Measurements from ENCODE around the gene FUT2. TPM values are rescaled to one million over a fixed set of nuclear protein-coding genes. Genes with fewer than 3 reads are reported as not detected.

The FUT2 gene
- total and polyA plus RNA-seq, 2 of the 13 experiments (the other 11 are each of a cell fraction or from before 2014, with no cell fraction given), result 0.07 TPM; not detected in 1

- TF ChIP-seq SOX13 (IDR thresholded peaks at IDR 0.05) (peak; percentile 67), SOX13 (CRISPR knock-in tag; conservative IDR thresholded peaks at IDR 0.05 in 1 of 2, IDR thresholded peaks at IDR 0.05 in 1 of 2) (peak in 1 of 2 experiments; percentile 67; a peak in 2 of 4 replicates), ZNF740 (CRISPR knock-in tag; IDR thresholded peaks at IDR 0.05) (no peak), KMT2B (CRISPR knock-in tag; IDR thresholded peaks at IDR 0.05) (no peak), FOSL1 (CRISPR knock-in tag; IDR thresholded peaks at IDR 0.05; ENCODE audit: borderline replicate concordance) (peak; percentile 66), RARA (CRISPR knock-in tag; IDR thresholded peaks at IDR 0.05) (peak; percentile 71), ZNF879 (CRISPR knock-in tag; IDR thresholded peaks at IDR 0.05) (no peak), HIVEP1 (CRISPR knock-in tag; IDR thresholded peaks at IDR 0.05) (no peak), ETV6 (CRISPR knock-in tag; conservative IDR thresholded peaks at IDR 0.05) (no peak), MED13 (CRISPR knock-in tag; IDR thresholded peaks at IDR 0.05) (no peak), KLF13 (CRISPR knock-in tag; IDR thresholded peaks at IDR 0.05) (no peak), RBM22 (optimal IDR thresholded peaks at IDR 0.05; ENCODE audit: low read length) (no peak), ZNF607 (CRISPR knock-in tag; IDR thresholded peaks at IDR 0.05; ENCODE audit: borderline replicate concordance) (no peak), JUND (CRISPR knock-in tag; IDR thresholded peaks at IDR 0.05) (peak; percentile 77; the same call in 1 of the 2 replicates), TCF7 (IDR thresholded peaks at IDR 0.05; ENCODE audit: low read depth) (no peak), ZSCAN25 (CRISPR knock-in tag; IDR thresholded peaks at IDR 0.05) (no peak), HMG20A (CRISPR knock-in tag; IDR thresholded peaks at IDR 0.05; ENCODE audit: borderline replicate concordance) (0 out of 2 replicates have a peak, but pooled peaks have one; percentile 13), ZNF644 (CRISPR knock-in tag; IDR thresholded peaks at IDR 0.05; ENCODE audit: low read depth) (0 out of 2 replicates have a peak, but pooled peaks have one; percentile 7), ZBTB44 (CRISPR knock-in tag; IDR thresholded peaks at IDR 0.05) (no peak), RXRB (CRISPR knock-in tag; IDR thresholded peaks at IDR 0.05; ENCODE audit: borderline replicate concordance) (peak; percentile 81)
- TF ChIP-seq, protein P1, sequence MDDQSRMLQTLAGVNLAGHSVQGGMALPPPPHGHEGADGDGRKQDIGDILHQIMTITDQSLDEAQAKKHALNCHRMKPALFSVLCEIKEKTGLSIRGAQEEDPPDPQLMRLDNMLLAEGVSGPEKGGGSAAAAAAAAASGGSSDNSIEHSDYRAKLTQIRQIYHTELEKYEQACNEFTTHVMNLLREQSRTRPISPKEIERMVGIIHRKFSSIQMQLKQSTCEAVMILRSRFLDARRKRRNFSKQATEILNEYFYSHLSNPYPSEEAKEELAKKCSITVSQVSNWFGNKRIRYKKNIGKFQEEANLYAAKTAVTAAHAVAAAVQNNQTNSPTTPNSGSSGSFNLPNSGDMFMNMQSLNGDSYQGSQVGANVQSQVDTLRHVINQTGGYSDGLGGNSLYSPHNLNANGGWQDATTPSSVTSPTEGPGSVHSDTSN (CRISPR knock-in tag; IDR thresholded peaks at IDR 0.05; ENCODE audit: borderline replicate concordance), result no peak
- TF ChIP-seq, protein P2, sequence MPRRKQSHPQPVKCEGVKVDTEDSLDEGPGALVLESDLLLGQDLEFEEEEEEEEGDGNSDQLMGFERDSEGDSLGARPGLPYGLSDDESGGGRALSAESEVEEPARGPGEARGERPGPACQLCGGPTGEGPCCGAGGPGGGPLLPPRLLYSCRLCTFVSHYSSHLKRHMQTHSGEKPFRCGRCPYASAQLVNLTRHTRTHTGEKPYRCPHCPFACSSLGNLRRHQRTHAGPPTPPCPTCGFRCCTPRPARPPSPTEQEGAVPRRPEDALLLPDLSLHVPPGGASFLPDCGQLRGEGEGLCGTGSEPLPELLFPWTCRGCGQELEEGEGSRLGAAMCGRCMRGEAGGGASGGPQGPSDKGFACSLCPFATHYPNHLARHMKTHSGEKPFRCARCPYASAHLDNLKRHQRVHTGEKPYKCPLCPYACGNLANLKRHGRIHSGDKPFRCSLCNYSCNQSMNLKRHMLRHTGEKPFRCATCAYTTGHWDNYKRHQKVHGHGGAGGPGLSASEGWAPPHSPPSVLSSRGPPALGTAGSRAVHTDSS (CRISPR knock-in tag; conservative IDR thresholded peaks at IDR 0.05), result no peak
- TF ChIP-seq, protein P3, sequence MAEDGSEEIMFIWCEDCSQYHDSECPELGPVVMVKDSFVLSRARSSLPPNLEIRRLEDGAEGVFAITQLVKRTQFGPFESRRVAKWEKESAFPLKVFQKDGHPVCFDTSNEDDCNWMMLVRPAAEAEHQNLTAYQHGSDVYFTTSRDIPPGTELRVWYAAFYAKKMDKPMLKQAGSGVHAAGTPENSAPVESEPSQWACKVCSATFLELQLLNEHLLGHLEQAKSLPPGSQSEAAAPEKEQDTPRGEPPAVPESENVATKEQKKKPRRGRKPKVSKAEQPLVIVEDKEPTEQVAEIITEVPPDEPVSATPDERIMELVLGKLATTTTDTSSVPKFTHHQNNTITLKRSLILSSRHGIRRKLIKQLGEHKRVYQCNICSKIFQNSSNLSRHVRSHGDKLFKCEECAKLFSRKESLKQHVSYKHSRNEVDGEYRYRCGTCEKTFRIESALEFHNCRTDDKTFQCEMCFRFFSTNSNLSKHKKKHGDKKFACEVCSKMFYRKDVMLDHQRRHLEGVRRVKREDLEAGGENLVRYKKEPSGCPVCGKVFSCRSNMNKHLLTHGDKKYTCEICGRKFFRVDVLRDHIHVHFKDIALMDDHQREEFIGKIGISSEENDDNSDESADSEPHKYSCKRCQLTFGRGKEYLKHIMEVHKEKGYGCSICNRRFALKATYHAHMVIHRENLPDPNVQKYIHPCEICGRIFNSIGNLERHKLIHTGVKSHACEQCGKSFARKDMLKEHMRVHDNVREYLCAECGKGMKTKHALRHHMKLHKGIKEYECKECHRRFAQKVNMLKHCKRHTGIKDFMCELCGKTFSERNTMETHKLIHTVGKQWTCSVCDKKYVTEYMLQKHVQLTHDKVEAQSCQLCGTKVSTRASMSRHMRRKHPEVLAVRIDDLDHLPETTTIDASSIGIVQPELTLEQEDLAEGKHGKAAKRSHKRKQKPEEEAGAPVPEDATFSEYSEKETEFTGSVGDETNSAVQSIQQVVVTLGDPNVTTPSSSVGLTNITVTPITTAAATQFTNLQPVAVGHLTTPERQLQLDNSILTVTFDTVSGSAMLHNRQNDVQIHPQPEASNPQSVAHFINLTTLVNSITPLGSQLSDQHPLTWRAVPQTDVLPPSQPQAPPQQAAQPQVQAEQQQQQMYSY (CRISPR knock-in tag; IDR thresholded peaks at IDR 0.05), result no peak
Observed at GRCh38 chr19:48685583-48685982, 10.2 kb upstream of the FUT2 start (continued).
